GM12872 (cell line): Measurements from ENCODE around the gene IL20.

ENCODE experiments used
- TF ChIP-seq, protein P1 (sequence below): IDR thresholded peaks from 3 replicates; pipeline ENCODE4 v1.5.1; 2011; ENCODE audit warnings: low read depth, mild to moderate bottlenecking, low read length, moderate library complexity; ENCODE audit not compliant: insufficient read depth

The IL20 gene

DNA sequence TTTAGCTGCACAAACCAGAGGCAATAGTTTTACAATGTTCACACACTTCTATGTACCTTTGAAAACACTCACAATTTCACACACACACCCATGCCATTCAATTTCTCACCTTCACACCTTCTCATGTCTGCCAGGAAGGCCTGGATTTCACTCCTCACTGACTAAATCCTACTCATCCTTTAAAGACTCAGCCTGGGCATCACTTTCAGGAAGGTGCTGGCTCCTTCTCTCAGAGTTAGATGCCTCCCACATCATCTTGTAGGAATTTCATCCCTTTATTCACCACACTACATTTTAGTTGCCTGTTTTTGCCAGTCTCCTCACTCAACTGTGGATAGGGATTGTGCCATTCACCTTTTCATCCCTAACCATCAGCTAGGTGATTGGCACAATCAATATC, 2.3 kb downstream of the IL20 start:
- TF ChIP-seq, protein P1, sequence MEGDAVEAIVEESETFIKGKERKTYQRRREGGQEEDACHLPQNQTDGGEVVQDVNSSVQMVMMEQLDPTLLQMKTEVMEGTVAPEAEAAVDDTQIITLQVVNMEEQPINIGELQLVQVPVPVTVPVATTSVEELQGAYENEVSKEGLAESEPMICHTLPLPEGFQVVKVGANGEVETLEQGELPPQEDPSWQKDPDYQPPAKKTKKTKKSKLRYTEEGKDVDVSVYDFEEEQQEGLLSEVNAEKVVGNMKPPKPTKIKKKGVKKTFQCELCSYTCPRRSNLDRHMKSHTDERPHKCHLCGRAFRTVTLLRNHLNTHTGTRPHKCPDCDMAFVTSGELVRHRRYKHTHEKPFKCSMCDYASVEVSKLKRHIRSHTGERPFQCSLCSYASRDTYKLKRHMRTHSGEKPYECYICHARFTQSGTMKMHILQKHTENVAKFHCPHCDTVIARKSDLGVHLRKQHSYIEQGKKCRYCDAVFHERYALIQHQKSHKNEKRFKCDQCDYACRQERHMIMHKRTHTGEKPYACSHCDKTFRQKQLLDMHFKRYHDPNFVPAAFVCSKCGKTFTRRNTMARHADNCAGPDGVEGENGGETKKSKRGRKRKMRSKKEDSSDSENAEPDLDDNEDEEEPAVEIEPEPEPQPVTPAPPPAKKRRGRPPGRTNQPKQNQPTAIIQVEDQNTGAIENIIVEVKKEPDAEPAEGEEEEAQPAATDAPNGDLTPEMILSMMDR, result no peak

- TF ChIP-seq, protein P1, result no peak
Observed at GRCh38 chr1:206868264-206868663, 2.8 kb downstream of the IL20 start.

- TF ChIP-seq, protein P1, result no peak
Observed at GRCh38 chr1:206872139-206872538, 6.7 kb downstream of the IL20 start.

- TF ChIP-seq, protein P1, result no peak
Observed at GRCh38 chr1:206873603-206874188, 8.3 kb downstream of the IL20 start.

DNA sequence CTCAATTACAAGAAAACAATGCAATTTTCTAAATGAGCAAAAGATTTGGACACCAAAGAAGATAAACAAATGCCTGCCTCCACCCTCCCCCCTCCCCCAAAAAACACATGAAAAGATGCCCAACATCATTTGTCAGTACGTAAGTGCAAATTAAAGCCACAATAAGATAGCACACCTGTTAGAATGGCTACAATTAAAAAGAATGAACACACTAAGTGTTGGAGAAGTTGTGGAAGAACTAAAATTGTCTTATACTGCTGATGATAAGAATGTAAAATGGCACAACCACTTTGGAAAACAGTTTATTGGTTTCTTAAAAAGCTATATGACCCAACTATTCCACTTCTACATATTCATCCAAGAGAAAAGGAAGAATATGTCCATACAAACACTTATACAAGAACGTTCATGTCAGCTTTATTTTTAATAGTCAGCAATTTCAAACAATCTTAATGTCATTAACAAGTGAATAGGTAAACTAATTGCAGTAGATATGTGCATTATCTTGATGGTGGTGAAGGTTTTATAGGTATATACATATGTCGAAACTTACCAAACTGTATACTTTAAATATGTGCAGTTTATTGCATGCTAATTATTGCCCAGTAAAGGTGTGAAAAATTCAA, 10.4 kb downstream of the IL20 start:
- TF ChIP-seq, protein P1, result no peak

DNA sequence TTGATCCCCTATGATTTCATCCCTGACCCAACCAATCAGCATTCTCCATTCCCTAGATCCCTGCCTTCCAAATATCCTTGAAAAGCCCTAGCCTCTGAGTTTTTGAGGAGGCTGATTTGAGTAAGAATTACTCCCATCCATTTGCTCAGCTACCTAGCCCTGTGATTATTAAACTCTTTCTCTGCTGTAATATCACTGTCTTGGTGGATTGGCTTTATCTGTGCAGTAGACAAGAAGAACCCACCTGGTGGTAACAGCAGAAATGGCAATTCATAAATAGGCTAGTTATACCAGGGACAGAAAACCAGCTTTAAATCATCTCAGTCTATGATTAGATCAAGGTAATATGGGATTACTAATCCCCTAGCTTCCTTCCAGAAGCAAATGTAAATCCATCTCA, 13.0 kb downstream of the IL20 start:
- TF ChIP-seq, protein P1, result peak; percentile 14; the same call in 1 of the 3 replicates

- TF ChIP-seq, protein P1, result no peak
Observed at GRCh38 chr1:206880314-206880713, 14.9 kb downstream of the IL20 start.

GRCh38 chr1:206882555-206882954, 17.1 kb downstream of the IL20 start:
- TF ChIP-seq, protein P1, result peak; percentile 38; the same call in 1 of the 3 replicates
